Measurements from ENCODE around the gene EEA1. TPM values are rescaled to one million over a fixed set of nuclear protein-coding genes. Genes with fewer than 3 reads are reported as not detected.

EEA1 gene
- total RNA-seq, 4 donors from 2014 or later = 17.2 to 58.1 (median 31.0) TPM

- H3K36me3 ChIP-seq = peaks cover 0 to 62% (median 3%) of the 10 kb centered on the region in 3 donors
- H3K4me1 ChIP-seq = peaks cover 0 to 7% (median 7%) of the 10 kb centered on the region in 3 donors
- DNase-seq = no peak
- H3K27ac ChIP-seq = no peak overlapping the region
- H3K4me3 ChIP-seq = no peak overlapping the region
- H3K27me3 ChIP-seq = no peaks in the 10 kb centered on the region
- 43 to 71% methylated on average over 1 of the region's 1 CpG for WGBS, 2 donors
- intact Hi-C loops (cut with DNase I) = no loop called here
- no peaks in the 10 kb centered on the region for H3K9me3 ChIP-seq
- TF ChIP-seq POLR2A (IDR thresholded peaks at IDR 0.05) = no peak
- peak in 5 of 6 experiments; percentile 43 to 71 (median 54) for TF ChIP-seq CTCF (IDR thresholded peaks at IDR 0.05)
Observed at GRCh38 chr12:92784797-92785562, 144.1 kb downstream of the EEA1 start.

GRCh38 chr12:92784356-92784755 is 144.7 kb downstream of the EEA1 start:
- peaks cover 0 to 62% (median 3%) of the 10 kb centered on the region in 3 donors for H3K36me3 ChIP-seq
- H3K4me1 ChIP-seq = peaks cover 0 to 7% (median 7%) of the 10 kb centered on the region in 3 donors
- 31 to 45% methylated on average over 1 of the region's 1 CpG for WGBS, 2 donors
- H3K9me3 ChIP-seq = no peaks in the 10 kb centered on the region
- H3K27ac ChIP-seq = no peak overlapping the region
- H3K4me3 ChIP-seq = no peak overlapping the region
- H3K27me3 ChIP-seq = no peaks in the 10 kb centered on the region
- no peak for TF ChIP-seq POLR2A (IDR thresholded peaks at IDR 0.05)
- no peak for TF ChIP-seq CTCF (IDR thresholded peaks at IDR 0.05)
- DNase-seq = no peak
- intact Hi-C loops (cut with DNase I) = no loop called here

- Histone ChIP-seq H3K27ac (no peak overlapping the region), H3K4me1 (peaks cover 0 to 7% (median 7%) of the 10 kb centered on the region in 3 donors), H3K9me3 (no peaks in the 10 kb centered on the region), H3K36me3 (peaks cover 0 to 89% (median 7%) of the 10 kb centered on the region in 3 donors), H3K27me3 (no peaks in the 10 kb centered on the region), H3K4me3 (no peak overlapping the region)
- intact Hi-C loops (cut with DNase I) = no loop called here
- TF ChIP-seq CTCF (IDR thresholded peaks at IDR 0.05) = no peak
- TF ChIP-seq POLR2A (IDR thresholded peaks at IDR 0.05) = no peak
- DNase-seq = no peak
- 45 to 70% methylated on average over 1 of the region's 1 CpG for WGBS, 2 donors
Observed at GRCh38 chr12:92779902-92780301, 149.2 kb downstream of the EEA1 start.

GRCh38 chr12:92778525-92778924 is 150.6 kb downstream of the EEA1 start:
- intact Hi-C loops (cut with DNase I) = no loop called here
- no peak for DNase-seq
- H3K36me3 ChIP-seq = peaks cover 0 to 81% (median 7%) of the 10 kb centered on the region in 3 donors
- no peaks in the 10 kb centered on the region for H3K27me3 ChIP-seq
- no peak overlapping the region for H3K27ac ChIP-seq
- H3K4me3 ChIP-seq = no peak overlapping the region
- no peak for TF ChIP-seq CTCF (IDR thresholded peaks at IDR 0.05)
- TF ChIP-seq POLR2A (IDR thresholded peaks at IDR 0.05) = no peak
- no peaks in the 10 kb centered on the region for H3K4me1 ChIP-seq
- no peaks in the 10 kb centered on the region for H3K9me3 ChIP-seq
- 81 to 83% methylated on average over 3 of the region's 3 CpGs for WGBS, 2 donors

- TF ChIP-seq POLR2A (IDR thresholded peaks at IDR 0.05) (no peak), CTCF (IDR thresholded peaks at IDR 0.05) (no peak)
- H3K4me3 ChIP-seq = no peak overlapping the region
- DNase-seq = no peak
- intact Hi-C loops (cut with DNase I) = no loop called here
- peaks cover 0 to 6% (median 0%) of the 10 kb centered on the region in 3 donors for H3K4me1 ChIP-seq
- H3K9me3 ChIP-seq = no peaks in the 10 kb centered on the region
- H3K27ac ChIP-seq = no peak overlapping the region
- no peaks in the 10 kb centered on the region for H3K27me3 ChIP-seq
- H3K36me3 ChIP-seq = peaks cover 0 to 55% (median 5%) of the 10 kb centered on the region in 3 donors
Observed at GRCh38 chr12:92775416-92775815, 153.7 kb downstream of the EEA1 start.

Measured in esophagus squamous epithelium (tissue), 5 donors.